HL-60 (cell line): ENCODE data around the gene ATE1.

Experiments
- GABPA ChIP-seq: IDR thresholded peaks from 2 replicates; pipeline ENCODE4 v1.6.1; 2012; ENCODE audit warnings: low read depth
- POLR2AphosphoS5 ChIP-seq: IDR thresholded peaks from 2 replicates; pipeline ENCODE4 v1.6.1; 2012; ENCODE audit warnings: low read depth
- SPI1 ChIP-seq: IDR thresholded peaks from 2 replicates; pipeline ENCODE4 v1.6.1; 2012; ENCODE audit warnings: low read depth, mild to moderate bottlenecking, borderline replicate concordance
- TF ChIP-seq, protein P1 (sequence below): IDR thresholded peaks from one replicate; pipeline ENCODE4 v1.5.1; 2011; ENCODE audit warnings: low read length, control low read depth, inconsistent platforms; ENCODE audit not compliant: insufficient read depth
- TF ChIP-seq, protein P2 (sequence below): IDR thresholded peaks from 2 replicates; pipeline ENCODE4 v1.6.1; 2012; ENCODE audit warnings: low read depth; ENCODE audit not compliant: insufficient replicate concordance

DNA sequence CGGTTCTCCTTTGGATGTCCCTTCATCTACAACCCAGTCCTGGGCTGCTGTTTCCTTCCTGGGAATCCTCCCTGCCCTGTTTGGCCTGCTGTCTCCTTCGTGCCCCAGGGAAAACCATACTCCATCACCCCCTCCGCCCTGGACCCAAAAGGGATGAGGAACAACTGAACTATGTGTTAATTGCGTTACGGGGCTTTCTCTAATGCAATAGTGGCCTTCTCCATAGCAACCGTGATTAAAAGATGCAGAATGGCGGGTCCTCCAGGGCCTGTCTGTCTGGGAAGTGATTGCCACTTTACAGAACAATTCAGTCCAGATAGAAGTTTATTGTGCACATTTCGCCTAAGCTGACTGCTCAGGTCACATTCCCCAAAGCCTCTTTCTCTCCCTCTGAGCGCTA lies 217.6 kb downstream of the ATE1 start:
- TF ChIP-seq POLR2AphosphoS5 (no peak), GABPA (no peak), SPI1 (no peak)
- TF ChIP-seq, protein P1, sequence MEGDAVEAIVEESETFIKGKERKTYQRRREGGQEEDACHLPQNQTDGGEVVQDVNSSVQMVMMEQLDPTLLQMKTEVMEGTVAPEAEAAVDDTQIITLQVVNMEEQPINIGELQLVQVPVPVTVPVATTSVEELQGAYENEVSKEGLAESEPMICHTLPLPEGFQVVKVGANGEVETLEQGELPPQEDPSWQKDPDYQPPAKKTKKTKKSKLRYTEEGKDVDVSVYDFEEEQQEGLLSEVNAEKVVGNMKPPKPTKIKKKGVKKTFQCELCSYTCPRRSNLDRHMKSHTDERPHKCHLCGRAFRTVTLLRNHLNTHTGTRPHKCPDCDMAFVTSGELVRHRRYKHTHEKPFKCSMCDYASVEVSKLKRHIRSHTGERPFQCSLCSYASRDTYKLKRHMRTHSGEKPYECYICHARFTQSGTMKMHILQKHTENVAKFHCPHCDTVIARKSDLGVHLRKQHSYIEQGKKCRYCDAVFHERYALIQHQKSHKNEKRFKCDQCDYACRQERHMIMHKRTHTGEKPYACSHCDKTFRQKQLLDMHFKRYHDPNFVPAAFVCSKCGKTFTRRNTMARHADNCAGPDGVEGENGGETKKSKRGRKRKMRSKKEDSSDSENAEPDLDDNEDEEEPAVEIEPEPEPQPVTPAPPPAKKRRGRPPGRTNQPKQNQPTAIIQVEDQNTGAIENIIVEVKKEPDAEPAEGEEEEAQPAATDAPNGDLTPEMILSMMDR: no peak
- TF ChIP-seq, protein P2, sequence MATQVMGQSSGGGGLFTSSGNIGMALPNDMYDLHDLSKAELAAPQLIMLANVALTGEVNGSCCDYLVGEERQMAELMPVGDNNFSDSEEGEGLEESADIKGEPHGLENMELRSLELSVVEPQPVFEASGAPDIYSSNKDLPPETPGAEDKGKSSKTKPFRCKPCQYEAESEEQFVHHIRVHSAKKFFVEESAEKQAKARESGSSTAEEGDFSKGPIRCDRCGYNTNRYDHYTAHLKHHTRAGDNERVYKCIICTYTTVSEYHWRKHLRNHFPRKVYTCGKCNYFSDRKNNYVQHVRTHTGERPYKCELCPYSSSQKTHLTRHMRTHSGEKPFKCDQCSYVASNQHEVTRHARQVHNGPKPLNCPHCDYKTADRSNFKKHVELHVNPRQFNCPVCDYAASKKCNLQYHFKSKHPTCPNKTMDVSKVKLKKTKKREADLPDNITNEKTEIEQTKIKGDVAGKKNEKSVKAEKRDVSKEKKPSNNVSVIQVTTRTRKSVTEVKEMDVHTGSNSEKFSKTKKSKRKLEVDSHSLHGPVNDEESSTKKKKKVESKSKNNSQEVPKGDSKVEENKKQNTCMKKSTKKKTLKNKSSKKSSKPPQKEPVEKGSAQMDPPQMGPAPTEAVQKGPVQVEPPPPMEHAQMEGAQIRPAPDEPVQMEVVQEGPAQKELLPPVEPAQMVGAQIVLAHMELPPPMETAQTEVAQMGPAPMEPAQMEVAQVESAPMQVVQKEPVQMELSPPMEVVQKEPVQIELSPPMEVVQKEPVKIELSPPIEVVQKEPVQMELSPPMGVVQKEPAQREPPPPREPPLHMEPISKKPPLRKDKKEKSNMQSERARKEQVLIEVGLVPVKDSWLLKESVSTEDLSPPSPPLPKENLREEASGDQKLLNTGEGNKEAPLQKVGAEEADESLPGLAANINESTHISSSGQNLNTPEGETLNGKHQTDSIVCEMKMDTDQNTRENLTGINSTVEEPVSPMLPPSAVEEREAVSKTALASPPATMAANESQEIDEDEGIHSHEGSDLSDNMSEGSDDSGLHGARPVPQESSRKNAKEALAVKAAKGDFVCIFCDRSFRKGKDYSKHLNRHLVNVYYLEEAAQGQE: no peak
